ENCODE results near the gene GCK.

GCK gene

DNA sequence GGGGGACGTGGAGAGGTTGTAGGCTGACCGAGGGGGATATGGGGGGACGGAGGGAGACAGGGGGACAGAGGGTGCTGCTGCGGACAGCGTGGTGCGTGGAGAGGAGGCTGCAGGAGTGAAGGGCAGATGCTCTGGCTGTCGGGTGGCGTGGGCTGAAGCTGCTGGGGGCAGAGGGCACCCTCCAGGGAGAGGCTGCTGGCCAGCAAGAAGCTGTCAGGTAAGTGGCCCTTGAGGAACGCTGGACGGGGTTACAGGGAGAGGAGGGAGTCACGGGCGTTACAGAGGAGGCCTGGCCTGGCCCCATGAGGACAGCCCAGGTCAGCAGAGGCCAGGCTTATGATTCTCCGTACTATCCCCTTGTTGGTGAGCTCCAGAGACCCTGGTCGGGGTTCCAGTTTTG, 38.7 kb upstream of the GCK start:
- peaks cover 55% of the 10 kb centered on the region for H3K27me3 ChIP-seq (ENCODE audit: insufficient read depth, low read depth)
- H3K79me2 ChIP-seq (ENCODE audit: insufficient read depth, low read depth), result no peaks in the 10 kb centered on the region
- H2AFZ ChIP-seq (ENCODE audit: low read depth), result no peak overlapping the region
- no peaks in the 10 kb centered on the region for H3K36me3 ChIP-seq (ENCODE audit: insufficient read depth)
- H4K20me1 ChIP-seq (ENCODE audit: insufficient read depth), result no peaks in the 10 kb centered on the region
- H3K4me2 ChIP-seq, result no peak overlapping the region
- no peak overlapping the region for H3K9ac ChIP-seq
- H3K27ac ChIP-seq, result no peak overlapping the region
- H3K4me1 ChIP-seq (ENCODE audit: low read depth, poor library complexity, severe bottlenecking), result no peaks in the 10 kb centered on the region
- no peak overlapping the region for H3K4me3 ChIP-seq (IDR thresholded peaks at IDR 0.05; ENCODE audit: insufficient read depth, low read depth, low read length)
- TF ChIP-seq, protein P1, sequence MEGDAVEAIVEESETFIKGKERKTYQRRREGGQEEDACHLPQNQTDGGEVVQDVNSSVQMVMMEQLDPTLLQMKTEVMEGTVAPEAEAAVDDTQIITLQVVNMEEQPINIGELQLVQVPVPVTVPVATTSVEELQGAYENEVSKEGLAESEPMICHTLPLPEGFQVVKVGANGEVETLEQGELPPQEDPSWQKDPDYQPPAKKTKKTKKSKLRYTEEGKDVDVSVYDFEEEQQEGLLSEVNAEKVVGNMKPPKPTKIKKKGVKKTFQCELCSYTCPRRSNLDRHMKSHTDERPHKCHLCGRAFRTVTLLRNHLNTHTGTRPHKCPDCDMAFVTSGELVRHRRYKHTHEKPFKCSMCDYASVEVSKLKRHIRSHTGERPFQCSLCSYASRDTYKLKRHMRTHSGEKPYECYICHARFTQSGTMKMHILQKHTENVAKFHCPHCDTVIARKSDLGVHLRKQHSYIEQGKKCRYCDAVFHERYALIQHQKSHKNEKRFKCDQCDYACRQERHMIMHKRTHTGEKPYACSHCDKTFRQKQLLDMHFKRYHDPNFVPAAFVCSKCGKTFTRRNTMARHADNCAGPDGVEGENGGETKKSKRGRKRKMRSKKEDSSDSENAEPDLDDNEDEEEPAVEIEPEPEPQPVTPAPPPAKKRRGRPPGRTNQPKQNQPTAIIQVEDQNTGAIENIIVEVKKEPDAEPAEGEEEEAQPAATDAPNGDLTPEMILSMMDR (conservative IDR thresholded peaks at IDR 0.05; ENCODE audit: low read depth, low read length), result no peak

DNA sequence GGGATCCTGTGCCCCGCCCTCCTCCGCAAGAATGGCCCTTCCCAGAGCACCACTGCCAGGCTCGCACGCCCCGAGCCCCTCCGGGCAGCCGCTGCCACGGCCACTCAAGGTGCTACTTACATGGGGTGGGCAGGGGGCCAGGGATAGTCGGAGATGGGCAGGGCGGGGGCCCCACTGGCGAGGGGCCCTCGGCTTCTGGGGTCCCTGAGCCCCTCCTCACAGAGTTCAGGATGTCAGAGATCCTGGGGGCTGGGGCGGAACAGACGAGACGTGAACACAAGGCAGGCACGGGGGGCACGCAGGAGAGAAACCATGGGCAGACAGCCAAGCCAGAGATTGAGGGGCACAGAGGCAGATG, 37.1 kb upstream of the GCK start:
- H3K4me1 ChIP-seq (ENCODE audit: low read depth, poor library complexity, severe bottlenecking), result no peaks in the 10 kb centered on the region
- H2AFZ ChIP-seq (ENCODE audit: low read depth), result no peak overlapping the region
- H3K27me3 ChIP-seq (ENCODE audit: insufficient read depth, low read depth), result peaks cover 41% of the 10 kb centered on the region
- H3K9ac ChIP-seq, result no peak overlapping the region
- TF ChIP-seq, protein P1 (conservative IDR thresholded peaks at IDR 0.05; ENCODE audit: low read depth, low read length), result no peak
- no peaks in the 10 kb centered on the region for H3K36me3 ChIP-seq (ENCODE audit: insufficient read depth)
- no peaks in the 10 kb centered on the region for H4K20me1 ChIP-seq (ENCODE audit: insufficient read depth)
- H3K27ac ChIP-seq, result no peak overlapping the region
- no peaks in the 10 kb centered on the region for H3K79me2 ChIP-seq (ENCODE audit: insufficient read depth, low read depth)
- H3K4me2 ChIP-seq, result no peak overlapping the region
- no peak overlapping the region for H3K4me3 ChIP-seq (IDR thresholded peaks at IDR 0.05; ENCODE audit: insufficient read depth, low read depth, low read length)

DNA sequence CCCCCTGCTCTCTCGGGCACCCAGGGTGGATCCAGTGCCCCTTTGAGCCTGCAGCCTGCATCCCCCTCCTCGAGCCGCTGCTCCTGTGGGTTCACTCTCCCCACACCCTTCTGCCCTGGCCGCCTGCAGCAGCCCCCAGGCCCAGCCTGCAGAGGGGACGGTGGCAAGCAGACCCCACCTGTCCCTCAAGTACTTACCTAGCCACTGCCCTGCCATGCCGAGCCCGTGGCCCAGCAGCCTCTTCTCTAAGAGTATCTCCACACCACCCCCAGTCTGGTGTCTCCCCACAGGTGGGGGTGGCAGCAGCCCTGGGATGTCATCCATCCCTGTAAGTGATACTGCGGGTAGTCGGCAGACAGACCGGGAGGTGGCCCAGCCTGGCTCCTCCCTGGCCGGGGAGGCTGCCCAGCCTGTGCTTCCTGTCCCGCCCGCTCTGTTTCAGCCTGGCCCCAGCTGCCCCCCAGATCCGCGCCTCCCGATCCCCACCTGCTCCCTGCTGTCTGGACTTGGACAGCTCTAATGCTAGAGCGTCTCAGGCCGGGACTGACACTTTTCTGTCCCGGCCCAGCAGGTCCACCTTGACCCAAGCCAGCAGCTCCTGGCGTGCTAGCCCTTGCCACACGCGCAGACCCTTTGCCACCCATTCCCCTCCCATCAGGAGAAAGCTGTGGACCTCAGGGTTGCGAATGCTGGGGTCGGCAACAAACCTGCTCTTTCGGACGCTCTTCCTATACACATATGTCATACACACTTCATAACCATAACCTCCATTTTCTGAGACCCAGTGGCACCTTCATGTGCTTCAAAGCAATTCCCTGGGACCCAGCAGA, 36.5 kb upstream of the GCK start:
- no peak overlapping the region for H3K4me3 ChIP-seq (IDR thresholded peaks at IDR 0.05; ENCODE audit: insufficient read depth, low read depth, low read length)
- no peak overlapping the region for H3K27ac ChIP-seq
- no peaks in the 10 kb centered on the region for H4K20me1 ChIP-seq (ENCODE audit: insufficient read depth)
- H3K4me1 ChIP-seq (ENCODE audit: low read depth, poor library complexity, severe bottlenecking), result no peaks in the 10 kb centered on the region
- H3K79me2 ChIP-seq (ENCODE audit: insufficient read depth, low read depth), result no peaks in the 10 kb centered on the region
- no peaks in the 10 kb centered on the region for H3K36me3 ChIP-seq (ENCODE audit: insufficient read depth)
- TF ChIP-seq, protein P1 (conservative IDR thresholded peaks at IDR 0.05; ENCODE audit: low read depth, low read length), result no peak
- no peak overlapping the region for H3K9ac ChIP-seq
- H3K27me3 ChIP-seq (ENCODE audit: insufficient read depth, low read depth), result peaks cover 36% of the 10 kb centered on the region
- no peak overlapping the region for H3K4me2 ChIP-seq
- H2AFZ ChIP-seq (ENCODE audit: low read depth), result no peak overlapping the region

DNA sequence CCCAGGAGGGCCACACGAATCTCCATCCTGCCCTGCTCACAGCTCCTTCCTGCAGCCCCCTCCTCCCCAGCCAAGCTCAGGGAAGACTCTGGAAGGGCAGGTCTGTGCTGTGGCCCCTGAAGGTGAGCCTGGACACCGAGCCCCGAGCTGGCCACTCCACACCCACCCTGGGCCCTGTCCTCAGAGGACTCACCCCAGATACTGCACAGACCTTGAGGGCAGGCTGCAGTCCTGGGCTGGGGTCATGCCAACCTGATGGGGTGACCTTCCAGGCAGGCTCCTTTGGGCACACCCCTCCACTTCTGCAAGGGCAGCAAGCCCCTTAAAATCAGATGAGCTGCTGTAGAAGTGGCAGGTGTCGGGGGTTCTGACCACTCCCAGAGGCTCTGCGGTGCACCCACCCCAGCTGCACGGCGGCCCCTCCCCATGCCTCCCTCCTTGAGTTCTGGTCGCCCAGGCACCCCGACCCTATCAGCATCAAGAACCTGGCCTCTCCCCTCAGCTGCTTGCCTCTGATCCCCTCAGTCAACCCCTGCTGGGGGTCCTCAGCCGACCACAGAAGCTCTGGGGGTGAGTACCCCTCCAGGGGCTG, 35.8 kb upstream of the GCK start:
- Histone ChIP-seq H3K36me3 (ENCODE audit: insufficient read depth) (no peaks in the 10 kb centered on the region), H3K27ac (no peak overlapping the region), H3K27me3 (ENCODE audit: insufficient read depth, low read depth) (peaks cover 30% of the 10 kb centered on the region), H4K20me1 (ENCODE audit: insufficient read depth) (no peaks in the 10 kb centered on the region), H3K4me1 (ENCODE audit: low read depth, poor library complexity, severe bottlenecking) (no peaks in the 10 kb centered on the region), H3K9ac (no peak overlapping the region), H3K4me2 (no peak overlapping the region), H2AFZ (ENCODE audit: low read depth) (no peak overlapping the region), H3K79me2 (ENCODE audit: insufficient read depth, low read depth) (no peaks in the 10 kb centered on the region), H3K4me3 (IDR thresholded peaks at IDR 0.05; ENCODE audit: insufficient read depth, low read depth, low read length) (no peak overlapping the region)
- TF ChIP-seq, protein P1 (conservative IDR thresholded peaks at IDR 0.05; ENCODE audit: low read depth, low read length), result no peak

Data from KMS-11 (cell line).